H9 (cell line): ENCODE measurements around the gene IL17RA. TPM values are rescaled to one million over a fixed set of nuclear protein-coding genes. Genes with fewer than 3 reads are reported as not detected.

ENCODE experiments used
- DNase-seq: peaks from one replicate; pipeline ENCODE4 v3.0.0-alpha.2; 2017
- H2AFZ ChIP-seq: one replicate; pipeline ENCODE4 v1.6.1; 2013; ENCODE audit warnings: mild to moderate bottlenecking, low read length, control low read depth, moderate library complexity
- H2AK5ac ChIP-seq: 2 replicates; pipeline ENCODE4 v1.6.1; 2013; ENCODE audit warnings: low read length, control low read depth, mixed read lengths; ENCODE audit not compliant: insufficient read length
- H2BK120ac ChIP-seq: one replicate; pipeline ENCODE4 v1.6.1; 2013; ENCODE audit warnings: low read depth, mild to moderate bottlenecking, low read length, control low read depth, inconsistent platforms; ENCODE audit not compliant: poor library complexity, severe bottlenecking
- H2BK12ac ChIP-seq: 2 replicates; pipeline ENCODE4 v1.6.1; 2013; ENCODE audit warnings: low read length, control low read depth, mixed read lengths, low read depth; ENCODE audit not compliant: insufficient read length
- H2BK15ac ChIP-seq: 2 replicates; pipeline ENCODE4 v1.6.1; 2013; ENCODE audit warnings: low read depth, low read length, control low read depth
- H2BK20ac ChIP-seq: one replicate; pipeline ENCODE4 v1.6.1; 2013; ENCODE audit warnings: low read depth, mild to moderate bottlenecking, low read length, control low read depth, inconsistent platforms; ENCODE audit not compliant: poor library complexity, severe bottlenecking
- H2BK5ac ChIP-seq: 2 replicates; pipeline ENCODE4 v1.6.1; 2013; ENCODE audit warnings: low read length, control low read depth, mixed read lengths; ENCODE audit not compliant: insufficient read length
- H3K14ac ChIP-seq: 2 replicates; pipeline ENCODE4 v1.6.1; 2013; ENCODE audit warnings: low read length, control low read depth; ENCODE audit not compliant: insufficient read depth
- H3K18ac ChIP-seq: 2 replicates; pipeline ENCODE4 v1.6.1; 2013; ENCODE audit warnings: low read depth, mild to moderate bottlenecking, mixed read lengths, low read length, control low read depth; ENCODE audit not compliant: insufficient read length
- H3K23ac ChIP-seq: 2 replicates; pipeline ENCODE4 v1.6.1; 2013; ENCODE audit warnings: low read length, control low read depth, mixed read lengths, low read depth; ENCODE audit not compliant: insufficient read length
- H3K23me2 ChIP-seq: 2 replicates; pipeline ENCODE4 v1.6.1; 2013; ENCODE audit warnings: low read depth, mild to moderate bottlenecking, mixed read lengths, low read length, control low read depth; ENCODE audit not compliant: insufficient read length, poor library complexity, severe bottlenecking
- H3K27ac ChIP-seq: 2 replicates; pipeline ENCODE4 v1.5.1; 2013; ENCODE audit warnings: low read length, control low read depth, mixed read lengths, low read depth; ENCODE audit not compliant: insufficient read length
- H3K27me3 ChIP-seq: 2 replicates; pipeline ENCODE4 v1.6.1; 2013; ENCODE audit warnings: low read length, control low read depth, inconsistent platforms; ENCODE audit not compliant: insufficient read depth
- H3K4ac ChIP-seq: 2 replicates; pipeline ENCODE4 v1.6.1; 2013; ENCODE audit warnings: low read depth, mild to moderate bottlenecking, control low read depth, inconsistent platforms, low read length, moderate library complexity
- H3K4me1 ChIP-seq: 2 replicates; pipeline ENCODE4 v1.6.1; 2013; ENCODE audit warnings: low read length, control low read depth, inconsistent platforms; ENCODE audit not compliant: insufficient read depth
- H3K4me2 ChIP-seq: 2 replicates; pipeline ENCODE4 v1.6.1; 2013; ENCODE audit warnings: low read length, control low read depth, mixed read lengths; ENCODE audit not compliant: insufficient read length, insufficient read depth
- H3K56ac ChIP-seq: 2 replicates; pipeline ENCODE4 v1.6.1; 2013; ENCODE audit warnings: low read depth, mild to moderate bottlenecking, mixed read lengths, low read length, control low read depth; ENCODE audit not compliant: insufficient read length
- H3K79me1 ChIP-seq: 2 replicates; pipeline ENCODE4 v1.6.1; 2013; ENCODE audit warnings: low read depth, mild to moderate bottlenecking, moderate library complexity, low read length, control low read depth, inconsistent platforms; ENCODE audit not compliant: insufficient read depth, poor library complexity, severe bottlenecking
- H3K79me2 ChIP-seq: 2 replicates; pipeline ENCODE4 v1.6.1; 2013; ENCODE audit warnings: low read length, control low read depth, inconsistent platforms; ENCODE audit not compliant: insufficient read depth
- H3K9ac ChIP-seq: 2 replicates; pipeline ENCODE4 v1.6.1; 2013; ENCODE audit warnings: low read length, control low read depth, mixed read lengths; ENCODE audit not compliant: insufficient read length; ENCODE audit errors: extremely low read depth
- H3K9me3 ChIP-seq: one replicate; pipeline ENCODE4 v1.6.1; 2013; ENCODE audit warnings: low read depth, low read length, inconsistent platforms; ENCODE audit not compliant: control insufficient read depth
- H3T11ph ChIP-seq: one replicate; pipeline ENCODE4 v1.6.1; 2013; ENCODE audit warnings: mild to moderate bottlenecking, low read length, control low read depth, inconsistent platforms
- H4K20me1 ChIP-seq: one replicate; pipeline ENCODE4 v1.6.1; 2013; ENCODE audit not compliant: control insufficient read depth, insufficient read length, insufficient read depth
- H4K5ac ChIP-seq: 2 replicates; pipeline ENCODE4 v1.6.1; 2013; ENCODE audit warnings: low read depth, mild to moderate bottlenecking, mixed read lengths, low read length, control low read depth; ENCODE audit not compliant: insufficient read length
- H4K8ac ChIP-seq: replicated peaks from 2 replicates; pipeline ENCODE4 v1.6.1; 2013; ENCODE audit warnings: low read length, control low read depth, mixed read lengths, low read depth; ENCODE audit not compliant: insufficient read length
- H4K91ac ChIP-seq: 2 replicates; pipeline ENCODE4 v1.6.1; 2013; ENCODE audit warnings: low read depth, mild to moderate bottlenecking, moderate library complexity, mixed read lengths, low read length, control low read depth; ENCODE audit not compliant: insufficient read length
- H3K27ac Mint-ChIP-seq, 3 experiments: 2 replicates in 2 of 3; 3 replicates in 1 of 3; pipeline ENCODE4 v1.8.0; 2020 to 2021; ENCODE audit warnings: mixed read lengths in 3 of 3, mild to moderate bottlenecking in 1 of 3, moderate library complexity in 1 of 3
- H3K27me3 Mint-ChIP-seq: 2 replicates; pipeline ENCODE4 v1.8.0; 2021; ENCODE audit warnings: low read depth, mild to moderate bottlenecking, moderate library complexity, mixed read lengths
- H3K36me3 Mint-ChIP-seq, 3 experiments: 2 replicates in 2 of 3; 3 replicates in 1 of 3; pipeline ENCODE4 v1.8.0; 2020 to 2021; ENCODE audit warnings: low read depth in 3 of 3, mixed read lengths in 3 of 3; ENCODE audit not compliant: insufficient read depth in 1 of 3
- H3K4me1 Mint-ChIP-seq, 2 experiments: 2 replicates each; pipeline ENCODE4 v1.8.0; 2020; ENCODE audit warnings: mixed read lengths in 2 of 2
- H3K4me3 Mint-ChIP-seq, 2 experiments: 2 replicates in 1 of 2; 3 replicates in 1 of 2; pipeline ENCODE4 v1.8.0; 2020 to 2021; ENCODE audit warnings: mild to moderate bottlenecking in 2 of 2, mixed read lengths in 2 of 2, moderate library complexity in 1 of 2
- H3K9me3 Mint-ChIP-seq, 2 experiments: 2 replicates in 1 of 2; 3 replicates in 1 of 2; pipeline ENCODE4 v1.8.0; 2020; ENCODE audit warnings: mild to moderate bottlenecking in 2 of 2, mixed read lengths in 2 of 2, moderate library complexity in 1 of 2
- WGBS: extraction: QIAGEN DNeasy Blood & Tissue Kit; methylation state at CpG from one replicate; pipeline ENCODE4 v1.1.7; 2013; ENCODE audit warnings: missing lambda C conversion rate, low lambda C conversion rate, mixed read lengths; ENCODE audit not compliant: insufficient read length; ENCODE audit errors: extremely low coverage; 5-methylcytosine and 5-hydroxymethylcytosine counted together
- total RNA-seq: library from RNA; stranded (reverse); gene quantifications from 2 replicates; pipeline ENCODE4 v1.2.1, GENCODE V29; 2021
- TF ChIP-seq, protein P1 (sequence below): fragments of 200-600 bp; sonication (generic); conservative IDR thresholded peaks from 3 replicates; pipeline ENCODE4 v1.8.0; 2021; ENCODE audit warnings: antibody characterized with exemption, mild to moderate bottlenecking

IL17RA gene
- total RNA-seq, 1 experiment from 2014 or later = 12.4 TPM

DNA sequence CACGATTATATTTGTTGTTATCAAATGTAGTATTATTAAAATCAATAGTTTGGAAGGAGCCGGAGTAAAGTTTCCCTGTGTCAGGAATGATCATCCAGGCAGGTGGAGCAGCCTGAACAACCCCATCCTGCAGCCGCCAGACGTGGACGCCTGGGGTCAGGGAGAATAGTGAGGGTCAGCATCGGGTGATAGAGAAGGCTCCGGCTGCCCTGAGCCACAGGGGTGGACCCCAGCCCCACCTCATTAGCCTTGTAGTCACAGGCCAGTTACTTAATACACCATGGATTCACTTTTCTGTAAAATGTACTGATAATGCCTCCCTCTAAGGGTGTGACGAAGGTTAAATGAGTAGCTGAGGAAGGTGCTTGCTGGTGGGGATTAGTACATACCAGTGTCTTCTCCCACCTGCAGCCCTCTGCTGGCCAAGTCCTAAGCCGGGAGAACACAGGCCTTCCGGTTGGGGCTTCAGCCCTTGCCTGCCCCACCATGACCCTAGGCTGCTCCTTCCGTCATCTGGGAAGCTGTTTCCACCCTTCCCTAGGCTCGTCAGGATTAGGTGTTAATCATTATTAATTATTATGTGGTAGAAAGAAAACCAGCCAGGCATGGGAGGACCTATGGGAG is 21.5 kb downstream of the IL17RA start:
- Histone ChIP-seq H3K23ac (no peak overlapping the region), H3K4me1 (no peaks in the 10 kb centered on the region), H3K27ac (no peak overlapping the region), H3T11ph (no peak overlapping the region), H2AK5ac (no peak overlapping the region), H4K5ac (no peak overlapping the region), H2BK5ac (no peak overlapping the region), H3K4me2 (no peak overlapping the region), H3K18ac (no peak overlapping the region), H4K20me1 (no peaks in the 10 kb centered on the region), H3K56ac (no peak overlapping the region), H3K79me1 (no peaks in the 10 kb centered on the region), H3K4ac (no peak overlapping the region), H3K79me2 (no peaks in the 10 kb centered on the region), H2BK20ac (no peak overlapping the region), H2BK120ac (no peak overlapping the region), H3K14ac (no peak overlapping the region), H3K23me2 (no peaks in the 10 kb centered on the region), H3K9ac (no peak overlapping the region), H4K91ac (no peak overlapping the region), H3K27me3 (no peaks in the 10 kb centered on the region), H2BK12ac (no peak overlapping the region), H4K8ac (no peak overlapping the region), H2AFZ (no peak overlapping the region), H3K9me3 (no peaks in the 10 kb centered on the region), H2BK15ac (no peak overlapping the region)
- WGBS = no CpG with 5 or more reads among the region's 12 CpGs
- H3K27me3 Mint-ChIP-seq = no peaks in the 10 kb centered on the region
- peaks cover 5 to 24% (median 18%) of the 10 kb centered on the region in 3 experiments; a peak in 6 of 7 replicates for H3K36me3 Mint-ChIP-seq
- TF ChIP-seq, protein P1, sequence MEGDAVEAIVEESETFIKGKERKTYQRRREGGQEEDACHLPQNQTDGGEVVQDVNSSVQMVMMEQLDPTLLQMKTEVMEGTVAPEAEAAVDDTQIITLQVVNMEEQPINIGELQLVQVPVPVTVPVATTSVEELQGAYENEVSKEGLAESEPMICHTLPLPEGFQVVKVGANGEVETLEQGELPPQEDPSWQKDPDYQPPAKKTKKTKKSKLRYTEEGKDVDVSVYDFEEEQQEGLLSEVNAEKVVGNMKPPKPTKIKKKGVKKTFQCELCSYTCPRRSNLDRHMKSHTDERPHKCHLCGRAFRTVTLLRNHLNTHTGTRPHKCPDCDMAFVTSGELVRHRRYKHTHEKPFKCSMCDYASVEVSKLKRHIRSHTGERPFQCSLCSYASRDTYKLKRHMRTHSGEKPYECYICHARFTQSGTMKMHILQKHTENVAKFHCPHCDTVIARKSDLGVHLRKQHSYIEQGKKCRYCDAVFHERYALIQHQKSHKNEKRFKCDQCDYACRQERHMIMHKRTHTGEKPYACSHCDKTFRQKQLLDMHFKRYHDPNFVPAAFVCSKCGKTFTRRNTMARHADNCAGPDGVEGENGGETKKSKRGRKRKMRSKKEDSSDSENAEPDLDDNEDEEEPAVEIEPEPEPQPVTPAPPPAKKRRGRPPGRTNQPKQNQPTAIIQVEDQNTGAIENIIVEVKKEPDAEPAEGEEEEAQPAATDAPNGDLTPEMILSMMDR = peak; percentile 64
- H3K9me3 Mint-ChIP-seq = no peaks in the 10 kb centered on the region; a peak in 1 of 5 replicates
- H3K4me1 Mint-ChIP-seq = peaks cover 6 to 10% of the 10 kb centered on the region in 2 experiments
- DNase-seq = no peak
- no peak overlapping the region for H3K4me3 Mint-ChIP-seq
- no peak overlapping the region for H3K27ac Mint-ChIP-seq
